HL-60/S4 (cell line): Measurements from ENCODE around the gene IFNGR1.
"Not testable (repeated sequence)": the region's sequence is repeated elsewhere in the genome, so short reads cannot be mapped to it uniquely, and the experiment has no call there.

Source experiments
- in situ Hi-C: fragments of 300-500 bp; cut with MboI; formaldehyde crosslinking; loops from 2 replicates; pipeline ENCODE4 v1.14.3; 2022; ENCODE audit warnings: low sequenced_read_pairs

Gene IFNGR1

GRCh38 chr6:137236581-137237355, 17.6 kb upstream of the IFNGR1 start:
- in situ Hi-C loops: no loop called here

DNA sequence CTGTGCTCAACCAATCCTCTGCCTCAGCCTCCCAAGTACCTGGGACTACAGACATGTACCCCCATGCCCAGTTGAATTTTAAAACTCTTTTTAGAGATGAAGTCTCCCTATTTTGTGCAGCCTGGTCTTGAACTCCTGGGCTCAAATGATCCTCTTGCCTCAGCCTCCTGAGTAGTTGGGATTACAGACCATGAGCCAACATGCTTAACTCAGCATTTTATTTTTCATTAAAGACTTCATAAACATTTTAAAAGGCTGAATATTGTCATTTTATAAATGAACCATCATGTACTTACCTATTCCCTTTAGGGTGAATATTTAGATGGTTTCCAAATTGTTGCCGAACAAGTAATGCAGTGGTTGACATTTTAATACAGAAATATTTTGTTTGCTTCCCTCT, 16.5 kb upstream of the IFNGR1 start:
- in situ Hi-C loops: no loop called here

DNA sequence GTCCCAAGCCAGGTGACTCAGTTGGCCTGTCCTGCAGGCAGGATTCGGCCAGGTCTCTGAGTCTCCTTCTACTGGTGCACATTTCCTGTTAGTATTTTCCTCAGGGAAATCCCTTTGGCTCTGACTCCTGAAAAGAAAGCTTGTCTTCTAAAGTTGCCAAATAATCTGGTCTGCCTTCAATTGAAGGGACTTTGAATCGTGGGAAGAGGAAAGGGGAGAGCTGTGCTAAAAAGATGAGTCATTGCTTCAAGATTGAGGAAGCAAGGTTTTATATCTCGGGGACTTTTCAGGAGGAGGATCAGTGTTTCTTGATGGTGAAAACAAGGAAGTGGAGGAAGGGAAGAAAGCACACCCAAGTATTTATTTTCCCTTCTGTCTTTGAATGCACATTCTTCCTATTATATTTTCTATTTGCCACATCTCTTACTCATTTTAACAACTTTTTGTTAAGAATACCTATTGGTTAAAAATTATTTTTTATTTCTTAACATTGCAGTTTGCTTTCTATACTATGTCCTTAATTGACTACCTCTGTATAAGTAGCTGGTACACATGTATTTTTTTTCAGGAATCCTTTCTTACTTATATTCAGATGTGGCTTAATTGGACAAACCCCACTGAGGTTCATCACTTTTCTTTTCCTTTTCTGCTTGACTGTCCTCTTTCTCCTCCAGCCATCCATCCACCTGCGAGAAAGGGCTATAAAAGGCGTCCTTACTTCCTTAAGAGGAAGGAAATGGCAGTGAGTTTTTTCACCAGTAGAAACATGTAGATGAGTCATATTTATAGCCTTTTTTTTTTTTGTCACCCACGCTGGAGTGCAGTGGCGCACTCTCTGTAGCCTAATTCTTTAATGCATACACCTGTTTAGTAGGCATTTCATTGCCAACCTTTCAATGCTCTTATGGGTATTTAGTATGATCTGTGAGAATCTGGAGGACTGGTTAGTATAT, 15.0 kb upstream of the IFNGR1 start:
- in situ Hi-C loops: no loop called here

GRCh38 chr6:137231895-137232294, 12.7 kb upstream of the IFNGR1 start:
- in situ Hi-C loops: no loop called here

DNA sequence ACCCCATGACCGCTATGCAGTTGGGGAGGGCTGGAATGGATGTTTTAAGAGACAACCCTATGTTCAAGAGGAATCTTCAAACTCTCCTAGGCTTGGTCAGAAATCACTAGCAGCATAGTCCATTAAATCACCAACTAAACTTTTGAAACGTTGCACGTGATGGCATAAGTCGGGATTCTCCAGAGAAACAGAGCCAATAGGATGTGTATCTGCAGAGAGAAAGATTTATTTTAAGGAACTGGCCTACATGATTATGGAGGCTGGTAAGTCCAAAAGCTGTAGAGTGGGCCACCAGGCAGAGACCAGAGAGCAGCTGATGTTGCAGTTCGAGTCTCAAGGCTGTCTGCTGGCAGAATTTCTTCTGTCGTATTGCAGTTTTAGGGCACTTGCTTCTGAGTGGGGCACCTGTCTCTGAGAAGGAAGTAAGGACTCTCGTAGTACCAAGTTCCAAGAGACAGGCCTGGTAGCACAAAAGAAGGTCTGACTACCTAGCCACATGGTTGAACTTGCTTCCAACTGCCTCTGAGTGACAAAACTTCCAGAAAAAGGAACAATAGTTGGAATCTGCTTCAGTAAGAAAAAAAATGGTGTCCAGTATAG, 11.9 kb upstream of the IFNGR1 start:
- in situ Hi-C loops: no loop called here

DNA sequence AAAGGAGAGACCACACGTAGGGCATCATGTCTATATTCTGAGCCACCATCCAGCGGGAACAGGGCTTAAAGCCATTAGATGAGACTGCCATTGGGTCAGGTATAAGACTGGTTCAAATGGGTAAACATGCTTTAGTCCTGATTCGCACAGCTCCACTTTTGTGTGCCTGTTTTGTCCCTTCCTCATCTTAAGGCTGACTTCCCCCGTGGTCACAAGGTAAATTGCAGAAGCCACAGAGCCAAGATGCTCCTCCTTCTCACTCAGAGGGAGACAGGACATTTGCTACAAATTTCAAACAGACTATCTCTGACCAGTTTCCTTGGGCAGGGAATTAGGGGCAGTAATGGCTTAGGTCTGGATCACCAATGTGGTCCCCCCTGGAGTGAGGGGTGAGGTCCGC, 11.4 kb upstream of the IFNGR1 start:
- in situ Hi-C loops: no loop called here

DNA sequence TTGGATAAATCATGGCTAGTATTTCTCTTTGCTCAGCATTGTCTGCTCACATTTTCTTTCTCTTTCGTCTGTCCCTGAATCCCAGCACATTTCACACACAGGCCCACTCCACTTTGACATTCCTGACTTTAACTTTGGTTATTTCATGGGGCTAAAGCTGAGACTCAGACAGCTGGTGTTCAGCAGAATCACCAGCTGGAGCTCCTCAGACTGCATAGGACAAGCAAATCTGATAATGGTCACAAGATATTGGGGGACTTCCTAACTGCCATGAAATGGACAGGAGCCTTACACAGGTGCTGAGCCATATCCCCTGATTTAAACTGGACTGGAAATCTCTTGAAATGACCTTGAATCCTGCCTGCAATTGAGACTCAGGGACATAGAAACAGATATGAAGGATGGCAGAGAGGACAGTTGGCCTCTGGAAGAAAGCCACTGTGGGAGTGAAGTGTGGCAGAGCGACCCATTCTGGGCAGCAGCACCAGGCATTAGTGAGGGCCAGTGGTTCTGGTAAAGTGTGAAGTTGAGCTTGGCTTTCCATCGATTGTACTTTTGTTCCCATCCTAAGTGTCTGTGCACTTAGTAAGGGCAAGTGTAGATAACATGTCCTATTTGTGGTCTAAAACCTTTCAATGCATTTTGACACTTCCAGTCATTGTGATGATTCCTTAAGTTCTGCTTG, 10.0 kb upstream of the IFNGR1 start:
- in situ Hi-C loops: no loop called here

DNA sequence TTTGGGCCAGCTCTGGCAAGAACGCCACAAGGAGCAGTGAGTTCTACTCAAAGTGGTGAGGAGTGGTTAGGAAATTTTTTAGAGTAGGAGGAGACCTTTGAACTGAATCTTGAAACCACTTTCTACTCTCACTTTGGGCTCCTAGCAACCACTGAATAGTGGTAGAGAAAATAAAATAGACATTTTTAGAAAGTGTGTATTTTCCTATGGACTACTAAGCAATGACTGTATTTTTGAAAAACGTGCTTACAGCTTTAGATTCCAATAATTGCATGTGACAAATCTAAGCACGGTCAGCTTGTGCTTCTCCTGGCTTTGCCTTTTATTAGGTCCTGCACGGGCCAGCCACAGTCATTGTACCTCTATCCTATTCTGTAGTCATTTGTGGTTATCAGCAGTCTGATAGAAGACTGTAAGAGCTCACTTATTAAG, 8.7 kb upstream of the IFNGR1 start:
- in situ Hi-C loops: no loop called here

- in situ Hi-C loops: no loop called here
These were observed 7.5 kb upstream of the IFNGR1 start for GRCh38 chr6:137226697-137227096.

- in situ Hi-C loops: no loop called here
These were observed 5.6 kb upstream of the IFNGR1 start for GRCh38 chr6:137224799-137225198.

DNA sequence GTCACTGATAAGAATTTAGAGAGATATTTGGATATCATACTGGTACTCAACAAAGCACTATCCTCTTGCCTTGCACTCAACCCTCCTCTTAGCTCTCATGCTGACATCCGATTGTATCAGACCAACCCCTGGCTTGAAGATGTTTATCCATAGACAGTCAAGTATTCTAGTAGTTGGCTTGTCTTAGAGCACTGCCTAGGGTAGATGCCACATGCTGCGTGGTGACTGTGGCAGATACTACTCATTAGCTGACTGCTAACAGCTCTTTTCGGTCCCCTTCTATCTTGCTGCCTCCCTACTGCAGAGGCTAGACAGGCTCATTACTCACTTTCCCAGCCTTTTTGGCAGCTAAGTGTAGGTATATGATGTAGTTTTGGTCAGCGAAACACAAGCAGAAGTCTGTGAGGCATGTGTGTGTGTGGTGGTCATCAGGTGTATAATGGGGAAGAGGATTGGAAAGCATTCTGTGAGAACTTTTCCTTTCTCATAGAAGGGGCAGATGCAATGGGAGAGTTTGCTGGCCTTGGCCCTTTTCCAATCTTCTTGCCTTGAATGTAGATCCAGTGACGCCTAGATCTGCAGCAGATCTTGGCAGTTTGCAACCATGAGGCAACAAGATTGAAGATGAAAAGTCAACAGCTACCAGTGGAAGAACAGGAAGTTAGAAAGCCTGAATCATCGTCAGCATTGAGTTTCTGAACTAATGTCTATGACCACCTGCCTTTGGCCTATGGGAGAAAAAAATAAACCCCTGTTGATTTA, 4.4 kb upstream of the IFNGR1 start:
- in situ Hi-C loops: no loop called here

GRCh38 chr6:137222381-137222780, 3.2 kb upstream of the IFNGR1 start:
- in situ Hi-C loops: no loop called here

DNA sequence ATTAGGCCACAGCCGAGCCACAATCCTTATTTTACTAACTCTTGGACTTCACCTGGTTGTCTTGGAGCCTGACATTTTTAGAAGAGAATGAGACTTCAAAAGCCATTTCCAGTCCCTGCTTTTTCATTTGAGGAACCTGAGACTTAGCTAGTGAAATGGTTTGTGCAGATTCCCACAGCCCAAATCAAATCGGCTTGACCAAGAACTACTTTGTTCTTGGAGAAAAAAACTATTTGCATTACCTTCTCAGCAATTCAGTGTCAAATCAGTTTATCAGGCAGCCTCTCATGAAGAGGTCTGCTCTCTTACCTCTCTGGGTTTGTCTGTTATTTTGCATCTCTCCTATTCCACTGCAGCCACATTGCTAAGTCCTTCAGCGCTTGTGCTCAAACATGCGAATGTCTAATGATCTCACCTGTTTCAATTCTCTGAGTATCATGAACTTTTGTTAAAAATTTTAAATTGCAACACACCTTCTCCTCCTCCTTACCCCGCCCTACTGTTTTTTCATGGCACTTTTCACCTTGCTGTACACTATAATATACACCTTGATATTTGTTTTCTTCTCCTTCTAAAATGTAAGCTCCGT, 573 bp upstream of the IFNGR1 start:
- in situ Hi-C loops: no loop called here

GRCh38 chr6:137218473-137218916, 690 bp downstream of the IFNGR1 start:
- in situ Hi-C loops: no loop called here

DNA sequence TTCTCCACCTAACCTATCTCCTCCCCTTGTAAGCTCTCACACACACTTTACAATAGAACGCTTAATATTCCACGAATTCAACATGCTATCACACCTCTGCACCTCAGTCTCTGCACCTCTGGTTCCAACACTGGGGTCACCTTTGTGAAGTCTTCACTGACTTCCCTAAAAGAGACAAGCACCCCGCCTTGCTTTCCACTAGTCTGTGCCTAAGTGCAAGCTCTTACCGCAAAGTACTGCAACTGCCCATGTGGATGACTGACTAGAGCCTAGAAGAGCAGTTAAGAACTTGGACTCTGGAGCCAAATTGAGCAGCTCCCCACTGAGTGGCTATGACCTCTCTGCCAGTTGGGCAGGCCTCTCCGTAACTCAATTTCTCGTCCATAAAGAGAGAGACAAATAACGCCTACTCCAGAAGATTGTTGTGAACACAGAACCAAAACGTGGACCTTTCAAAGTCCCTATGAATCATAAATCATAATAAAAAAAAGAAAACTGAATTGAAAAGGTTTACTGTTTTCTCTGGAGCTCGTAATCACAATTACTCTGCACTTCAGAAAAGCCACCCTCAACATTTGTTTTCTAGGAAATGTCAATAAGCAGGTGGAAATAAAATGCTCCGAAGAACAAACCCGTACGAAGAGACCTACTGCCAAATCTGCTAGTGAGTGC, 1.2 kb downstream of the IFNGR1 start:
- in situ Hi-C loops: no loop called here

DNA sequence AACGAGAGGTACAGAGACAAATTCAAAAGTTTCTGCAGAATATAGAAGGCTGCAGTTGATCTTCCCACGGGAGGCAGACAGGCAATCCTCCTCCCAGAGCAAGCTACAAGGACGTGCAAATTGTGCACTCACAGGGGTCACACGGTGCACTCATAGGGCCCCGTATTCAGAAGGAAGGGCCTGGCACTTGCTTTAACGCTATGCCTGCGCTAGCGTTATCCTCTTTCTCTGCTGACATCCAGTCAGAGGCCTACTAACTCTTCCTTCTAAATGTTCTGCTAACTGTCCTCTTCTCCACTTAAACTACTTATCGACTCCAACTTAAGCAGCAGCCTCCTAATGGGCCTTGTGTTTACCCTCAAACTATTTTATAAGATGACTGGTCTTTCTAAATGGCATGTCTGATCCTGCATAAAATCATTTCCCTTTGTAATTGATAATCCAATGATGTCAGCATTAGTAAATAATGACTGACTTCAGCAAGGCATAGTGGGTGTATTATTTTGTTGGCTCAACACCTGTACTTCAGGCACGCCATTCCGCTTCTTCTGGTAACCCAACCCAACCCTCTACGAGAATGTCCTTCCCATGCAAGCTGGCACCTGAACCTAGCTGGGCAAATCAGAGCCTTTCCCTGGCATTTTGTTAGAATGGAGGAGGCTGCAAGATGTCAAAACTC, 2.2 kb downstream of the IFNGR1 start:
- in situ Hi-C loops: no loop called here

GRCh38 chr6:137216106-137216505, 3.1 kb downstream of the IFNGR1 start:
- in situ Hi-C loops: no loop called here

DNA sequence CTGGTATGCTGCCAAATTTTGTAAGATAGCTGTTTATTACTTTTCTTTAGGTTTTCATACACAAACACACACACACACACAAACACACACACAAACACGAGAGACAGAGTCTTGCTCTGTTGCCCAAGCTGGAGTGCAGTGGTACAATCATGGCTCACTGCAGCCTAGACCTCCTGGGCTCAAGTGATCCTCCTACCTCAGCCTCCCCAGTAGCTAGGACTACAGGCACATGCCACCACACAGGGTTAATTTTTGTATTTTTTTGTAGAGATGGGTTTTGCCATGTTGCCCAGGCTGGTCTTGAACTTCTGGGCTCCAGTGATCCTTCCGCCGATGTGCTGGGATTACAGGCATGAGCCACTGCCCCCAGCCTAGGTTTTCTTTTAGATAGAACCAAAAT, 3.6 kb downstream of the IFNGR1 start:
- in situ Hi-C loops: not testable (repeated sequence)

- in situ Hi-C loops: no loop called here
These were observed 4.3 kb downstream of the IFNGR1 start for GRCh38 chr6:137214931-137215330.
